ENCODE measurements around the gene UBTD1.

UBTD1 gene

GRCh38 chr10:97582169-97582568 lies 83.4 kb downstream of the UBTD1 start:
- DNase-seq (ENCODE audit: low read depth in 3 of 3, low spot score in 1 of 3), result no peak

- DNase-seq (ENCODE audit: low read depth in 3 of 3, low spot score in 1 of 3), result no peak
Measured at GRCh38 chr10:97583476-97583875, 84.8 kb downstream of the UBTD1 start.

DNA sequence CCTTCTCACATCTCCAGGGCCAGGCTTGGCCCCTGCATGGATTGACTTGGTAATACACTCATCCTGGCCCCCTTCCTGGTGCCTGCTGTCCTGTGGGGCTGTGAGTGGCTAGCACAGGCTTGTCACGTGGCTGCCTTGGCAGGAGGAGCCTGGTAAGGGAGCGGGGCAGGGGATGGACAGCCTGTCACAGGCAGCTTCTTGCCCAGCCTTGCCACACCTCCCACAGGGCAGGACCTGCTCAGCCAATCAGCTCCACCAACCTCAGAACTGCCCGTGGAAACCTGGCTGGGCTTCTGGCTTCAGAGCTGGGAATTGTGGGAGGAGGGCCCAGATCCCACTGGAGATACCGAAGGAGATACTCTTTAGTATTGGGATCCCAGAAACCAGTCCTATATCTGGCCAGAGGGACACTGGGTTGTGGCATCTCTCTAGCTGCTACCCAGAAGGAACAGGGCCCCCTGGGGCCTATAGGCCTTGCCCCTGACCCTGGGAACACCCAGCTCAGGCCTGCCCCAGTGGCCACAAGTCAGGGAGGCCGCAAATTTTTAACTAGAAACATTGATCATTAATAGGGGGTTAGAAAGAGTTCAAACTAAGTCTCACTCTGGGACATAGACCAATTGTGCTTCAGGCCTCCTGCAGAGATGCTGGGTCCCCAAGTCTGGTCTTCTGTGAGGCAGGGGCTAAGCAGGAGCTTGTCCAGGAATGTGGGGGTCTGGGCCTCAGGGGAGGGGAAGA lies 85.5 kb downstream of the UBTD1 start, which contains the start of gene HOGA1:
Gene HOGA1 (plus strand): TSS at position 330 of the 738 bp plus-strand sequence. CDS start 315 bp downstream, at position 645.
- DNase-seq (ENCODE audit: low read depth in 3 of 3, low spot score in 1 of 3), result no peak

DNA sequence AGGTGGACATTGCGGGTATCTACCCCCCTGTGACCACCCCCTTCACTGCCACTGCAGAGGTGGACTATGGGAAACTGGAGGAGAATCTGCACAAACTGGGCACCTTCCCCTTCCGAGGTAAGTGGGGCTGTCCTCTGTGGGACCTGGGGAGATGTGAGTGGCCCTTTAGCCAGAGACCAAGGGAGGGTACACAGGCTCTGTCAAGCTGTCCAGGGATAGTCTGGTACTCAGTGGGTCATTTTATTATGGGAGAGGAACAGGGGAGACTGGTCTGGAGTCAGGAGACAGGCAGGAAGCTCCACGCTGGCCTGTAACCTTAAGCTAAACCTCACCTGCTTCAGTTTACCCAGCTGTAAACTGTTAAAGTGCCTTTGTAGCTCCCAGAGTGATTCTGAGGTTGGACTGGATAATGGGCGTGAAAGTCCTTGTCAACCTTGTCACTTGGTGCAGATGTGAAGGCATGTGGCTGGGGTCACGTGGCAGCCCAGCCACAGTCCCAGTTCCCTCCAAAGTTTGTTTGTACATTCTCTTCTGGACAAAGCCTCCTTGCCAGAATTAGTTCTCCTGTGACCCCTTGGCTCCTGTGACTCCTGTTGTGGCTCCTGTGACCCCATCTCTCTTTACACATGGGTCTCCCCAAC lies 86.2 kb downstream of the UBTD1 start:
- DNase-seq (ENCODE audit: low read depth in 3 of 3, low spot score in 1 of 3), result no peak

GRCh38 chr10:97585439-97585811 lies 86.7 kb downstream of the UBTD1 start:
- no peak for DNase-seq (ENCODE audit: low read depth in 3 of 3, low spot score in 1 of 3)

- DNase-seq (ENCODE audit: low read depth in 3 of 3, low spot score in 1 of 3), result no peak
Measured at GRCh38 chr10:97587183-97587582, 88.5 kb downstream of the UBTD1 start.

DNA sequence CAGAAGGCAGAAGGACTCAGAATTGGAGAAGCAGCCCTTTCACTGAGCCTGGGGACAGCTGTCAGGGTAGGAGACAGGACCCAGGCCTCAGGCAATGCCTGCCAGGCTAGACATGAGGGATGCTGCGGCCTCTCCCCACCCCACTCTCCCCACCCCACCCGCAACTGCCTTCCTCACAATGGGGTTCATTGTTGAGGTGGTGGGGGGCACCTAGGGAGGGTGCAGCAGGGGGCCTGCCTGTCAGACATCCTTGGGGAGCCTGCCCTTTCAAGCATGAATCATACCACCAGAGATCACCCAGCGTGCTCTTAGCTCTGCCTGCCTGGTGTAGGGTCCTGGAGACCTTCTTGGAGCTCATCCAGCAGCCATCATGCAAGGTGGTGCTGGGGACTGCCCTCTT lies 90.8 kb downstream of the UBTD1 start, which contains the start of gene C10orf62:
Gene C10orf62 (plus strand): TSS at position 243 of the 400 bp plus-strand sequence. CDS start 177 bp downstream, outside the sequence.
- DNase-seq (ENCODE audit: low read depth in 3 of 3, low spot score in 1 of 3), result no peak

DNA sequence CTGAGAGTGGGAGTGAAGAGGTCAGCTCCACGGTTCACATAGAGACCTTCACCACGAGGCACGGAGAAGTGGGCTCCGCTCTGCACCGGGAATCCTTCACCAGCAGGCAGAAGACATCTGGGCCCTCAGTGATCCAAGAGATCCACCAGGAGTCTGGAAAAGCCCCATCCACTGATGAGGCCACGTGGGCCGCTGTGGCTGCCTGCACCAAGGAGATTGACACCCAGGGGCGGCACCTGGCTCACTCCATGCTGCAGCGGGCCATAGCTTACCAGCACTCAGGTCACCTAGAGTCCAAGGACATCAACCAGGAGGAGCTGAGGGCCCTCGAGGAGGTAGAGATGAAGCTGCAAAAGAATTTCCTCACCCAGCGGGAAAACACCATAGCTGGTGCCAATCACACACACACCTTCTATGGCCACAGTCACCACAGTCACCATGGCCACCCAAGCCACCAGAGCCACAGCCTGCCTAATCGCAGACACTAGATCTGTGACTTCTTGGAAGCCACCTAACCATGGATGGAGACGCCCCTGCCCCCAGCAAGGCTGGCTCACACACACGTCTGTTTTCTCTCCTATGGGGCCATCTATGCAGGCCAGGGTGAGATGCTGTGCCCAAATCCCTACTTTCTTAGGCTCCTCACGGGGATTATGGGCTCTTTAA lies 91.5 kb downstream of the UBTD1 start:
- DNase-seq (ENCODE audit: low read depth in 3 of 3, low spot score in 1 of 3), result no peak

DNA sequence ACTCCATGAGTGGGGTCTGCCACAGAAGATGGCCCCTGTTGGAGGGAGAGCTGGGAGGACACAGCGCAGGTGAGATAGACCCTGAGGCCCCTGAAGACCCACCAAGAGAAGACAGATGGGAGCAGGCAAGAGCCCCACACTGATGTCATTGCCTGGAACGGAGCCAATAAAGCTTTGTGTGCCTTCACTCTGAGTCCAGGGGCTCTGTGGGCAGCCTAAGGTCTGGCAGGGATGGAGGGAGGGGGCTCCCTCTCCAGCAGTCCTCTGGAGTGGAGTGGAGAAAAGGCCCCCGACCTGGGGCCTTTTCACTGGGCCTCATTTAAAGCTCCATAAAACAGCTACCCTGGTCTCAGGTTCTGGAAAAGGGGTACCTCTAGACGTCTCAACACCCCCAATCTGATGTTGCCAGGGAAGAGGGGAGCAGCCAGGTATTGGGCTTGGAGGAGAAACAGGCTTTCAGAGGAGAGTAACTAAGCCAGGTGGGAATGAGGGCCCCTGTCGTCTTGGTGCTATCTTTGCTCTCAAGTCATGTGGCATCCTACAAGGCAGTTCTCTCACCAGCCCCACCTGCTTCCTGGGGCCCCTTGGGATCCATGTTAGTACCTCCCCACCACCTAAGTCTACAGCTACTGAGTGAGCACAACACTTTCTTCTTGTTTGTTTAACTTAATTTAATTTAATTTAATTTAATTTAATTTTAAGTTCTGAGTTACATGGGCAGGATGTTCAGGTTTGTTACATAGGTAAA lies 92.2 kb downstream of the UBTD1 start:
- no peak for DNase-seq (ENCODE audit: low read depth in 3 of 3, low spot score in 1 of 3)

DNA sequence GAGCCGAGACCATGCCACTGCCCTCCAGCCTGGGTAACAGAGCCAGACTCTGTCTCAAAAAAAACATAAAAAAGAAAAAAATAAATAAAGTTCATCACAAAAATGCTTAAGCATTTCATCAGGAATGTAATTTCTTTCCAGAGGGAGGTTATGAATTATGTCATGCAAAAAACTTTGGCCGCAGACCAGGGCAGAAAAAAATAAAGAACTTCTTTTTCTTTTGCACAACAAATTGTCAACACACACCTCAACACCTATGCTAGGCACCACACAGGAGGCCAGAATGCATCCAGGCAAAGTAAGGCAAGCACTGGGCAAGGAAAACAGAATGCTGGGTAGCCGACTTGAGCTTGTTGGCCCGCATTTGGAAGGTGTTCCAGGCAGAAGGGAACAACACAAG lies 94.7 kb downstream of the UBTD1 start:
- DNase-seq (ENCODE audit: low read depth in 3 of 3, low spot score in 1 of 3), result no peak

GRCh38 chr10:97596101-97597082 lies 97.7 kb downstream of the UBTD1 start:
- no peak for DNase-seq (ENCODE audit: low read depth in 3 of 3, low spot score in 1 of 3)

- DNase-seq (ENCODE audit: low read depth in 3 of 3, low spot score in 1 of 3), result no peak
Measured at GRCh38 chr10:97597778-97598177, 99.1 kb downstream of the UBTD1 start.

DNA sequence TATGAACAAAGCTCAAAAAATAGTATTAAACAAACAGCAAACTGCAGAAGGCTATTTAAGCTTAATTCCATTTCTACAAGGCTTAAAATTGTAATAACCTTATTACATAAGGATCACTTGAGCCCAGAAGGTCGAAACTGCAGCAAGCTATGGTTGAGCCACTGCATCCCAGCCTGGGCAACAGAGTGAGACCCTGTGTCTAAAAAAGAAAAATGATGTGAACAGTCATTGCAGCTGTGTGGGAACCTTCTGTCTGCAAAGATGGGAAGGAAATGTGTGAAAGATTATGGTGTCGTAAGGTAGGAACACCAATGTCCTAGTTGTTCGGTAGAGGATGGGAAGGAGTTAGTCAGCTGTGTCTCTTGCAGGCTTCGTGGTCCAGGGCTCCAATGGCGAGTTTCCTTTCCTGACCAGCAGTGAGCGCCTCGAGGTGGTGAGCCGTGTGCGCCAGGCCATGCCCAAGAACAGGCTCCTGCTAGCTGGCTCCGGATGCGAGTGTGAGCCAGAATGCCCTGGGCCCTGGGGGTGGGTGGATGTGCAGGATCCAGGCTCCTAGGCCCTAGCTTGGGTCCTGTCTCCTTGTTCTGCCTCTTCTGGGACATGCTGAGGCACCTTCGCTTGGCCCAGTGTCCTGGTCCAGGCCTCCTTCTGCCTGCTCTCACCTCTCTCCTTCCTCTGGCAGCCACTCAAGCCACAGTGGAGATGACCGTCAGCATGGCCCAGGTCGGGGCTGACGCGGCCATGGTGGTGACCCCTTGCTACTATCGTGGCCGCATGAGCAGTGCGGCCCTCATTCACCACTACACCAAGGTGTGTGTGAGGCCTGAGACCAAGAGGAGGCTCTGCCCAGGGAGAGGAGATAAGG lies 99.9 kb downstream of the UBTD1 start:
- no peak for DNase-seq (ENCODE audit: low read depth in 3 of 3, low spot score in 1 of 3)

DNA sequence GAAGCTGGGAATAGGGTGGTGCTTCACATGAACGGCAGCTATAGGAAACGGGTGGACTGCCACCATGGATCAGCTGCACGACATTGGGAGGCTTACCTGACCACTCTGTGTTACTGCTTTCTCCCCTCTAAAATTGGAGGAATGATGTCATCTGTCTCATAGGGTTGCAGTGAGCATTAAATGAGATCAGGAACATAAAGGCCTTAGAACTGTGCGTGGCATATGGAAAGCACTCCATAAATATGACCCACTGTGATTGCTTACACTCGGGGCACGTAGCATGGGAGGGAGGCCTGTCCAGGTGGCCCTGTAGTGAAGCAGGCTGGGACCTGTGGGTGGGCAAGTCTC lies 100.5 kb downstream of the UBTD1 start:
- no peak for DNase-seq (ENCODE audit: low read depth in 3 of 3, low spot score in 1 of 3)

GRCh38 chr10:97600616-97601015 lies 101.9 kb downstream of the UBTD1 start:
- DNase-seq (ENCODE audit: low read depth in 3 of 3, low spot score in 1 of 3), result no peak

DNA sequence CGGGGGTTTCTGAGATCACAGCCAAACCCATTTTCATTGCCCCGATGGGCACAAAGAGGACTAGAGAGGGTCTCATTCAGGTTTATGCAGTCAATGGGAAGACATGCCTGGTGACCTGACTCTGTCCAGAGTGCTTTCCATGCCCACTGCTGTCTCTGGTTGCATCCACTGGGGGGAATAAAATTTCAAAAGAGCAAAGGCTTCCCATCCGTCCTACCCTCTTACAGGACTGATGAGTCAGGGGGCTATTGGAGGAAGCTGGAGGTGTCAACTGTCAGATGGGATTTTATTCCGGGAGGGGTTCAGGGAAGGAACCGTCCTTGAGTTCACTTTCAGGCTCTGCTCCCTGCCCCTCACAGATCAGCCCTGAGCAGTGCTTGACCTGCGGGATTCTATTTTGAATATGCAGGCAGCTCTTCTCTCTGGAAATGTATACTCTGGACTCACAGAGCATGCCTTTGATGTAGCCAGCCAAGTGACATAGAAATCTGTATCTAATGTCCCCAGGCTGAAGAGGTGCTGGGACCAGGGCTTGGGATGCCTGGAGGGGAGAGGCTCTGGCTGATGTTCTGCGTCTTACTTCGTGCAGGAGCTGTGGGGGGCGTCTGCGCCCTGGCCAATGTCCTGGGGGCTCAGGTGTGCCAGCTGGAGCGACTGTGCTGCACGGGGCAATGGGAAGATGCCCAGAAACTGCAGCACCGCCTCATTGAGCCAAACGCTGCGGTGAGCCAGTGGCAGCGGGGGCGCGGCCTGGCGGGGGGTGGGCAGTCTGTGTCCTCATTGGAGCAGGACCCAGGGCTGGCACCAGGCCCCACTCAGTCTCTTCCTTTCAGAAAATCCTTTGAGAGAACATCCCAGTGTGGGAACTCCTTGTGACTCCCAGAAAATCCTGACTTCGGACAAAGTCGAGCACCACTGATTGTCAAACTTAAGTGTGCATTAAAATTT lies 102.8 kb downstream of the UBTD1 start:
- no peak for DNase-seq (ENCODE audit: low read depth in 3 of 3, low spot score in 1 of 3)

GRCh38 chr10:97607095-97607636 lies 108.4 kb downstream of the UBTD1 start:
- DNase-seq (ENCODE audit: low read depth in 3 of 3, low spot score in 1 of 3), result no peak

GRCh38 chr10:97608991-97609561 lies 110.4 kb downstream of the UBTD1 start:
- DNase-seq (ENCODE audit: low read depth in 3 of 3, low spot score in 1 of 3), result no peak
